H1 (cell line): ENCODE results near the gene PRR5. TPM values are rescaled to one million over a fixed set of nuclear protein-coding genes. Genes with fewer than 3 reads are reported as not detected.

ENCODE experiments used
- CHD7 ChIP-seq: fragments of 300-600 bp; sonication (generic); IDR thresholded peaks from 2 replicates; pipeline ENCODE4 v1.7.1; 2012; ENCODE audit warnings: low read length, moderate library complexity, mild to moderate bottlenecking, inconsistent platforms; ENCODE audit not compliant: insufficient replicate concordance
- HDAC2 ChIP-seq, 2 experiments: fragments of 300-600 bp in 1 of 2; sonication (generic) in 1 of 2; IDR thresholded peaks; 2 replicates each; pipeline ENCODE4 v1.6.1; 2011 to 2012; ENCODE audit warnings: low read depth in 2 of 2, low read length in 2 of 2, mild to moderate bottlenecking in 2 of 2, moderate library complexity in 2 of 2, borderline replicate concordance in 1 of 2, inconsistent platforms in 1 of 2
- KDM1A ChIP-seq: fragments of 200-600, 300-600 bp; sonication (generic); IDR thresholded peaks from 2 replicates; pipeline ENCODE4 v1.7.1; 2016; ENCODE audit warnings: mild to moderate bottlenecking, low read length, borderline replicate concordance
- POU5F1 ChIP-seq: IDR thresholded peaks from 2 replicates; pipeline ENCODE4 v1.6.1; 2011; ENCODE audit warnings: low read depth, mild to moderate bottlenecking, low read length, moderate library complexity
- SP4 ChIP-seq: IDR thresholded peaks from 2 replicates; pipeline ENCODE4 v1.6.1; 2012; ENCODE audit warnings: low read length, inconsistent platforms
- TAF7 ChIP-seq: optimal IDR thresholded peaks from 2 replicates; pipeline ENCODE3; 2011; ENCODE audit warnings: low read depth, mild to moderate bottlenecking, inconsistent platforms, low read length, moderate library complexity, borderline replicate concordance
- USF2 ChIP-seq: IDR thresholded peaks from 2 replicates; pipeline ENCODE4 v1.6.1; 2011; ENCODE audit warnings: low read length, improper control_type of control experiment
- polyA plus RNA-seq, 7 experiments: library from polyadenylated mRNA; depleted of rRNA in 3 of 7; stranded (reverse) in 5 of 7; unstranded in 2 of 7; fragments of >200 nt in 5 of 7; fragments of 200-250 nt in 2 of 7; gene quantifications; 1 replicate in 5 of 7; 2 replicates in 1 of 7; 4 replicates in 1 of 7; pipeline versions ENCODE4 v1.2.1 to v1.2.3, GENCODE V29; 2011 to 2013; ENCODE audit warnings: missing spikeins in 2 of 7, mixed read lengths in 2 of 7
- total RNA-seq: library from RNA; stranded (reverse); fragmentation: NEBNext Ultra II Directional; extraction: Animal tissue kit (Norgen Biotek cat#: 25700); gene quantifications from 2 replicates; pipeline ENCODE4 v1.2.1, GENCODE V29; 2021

Gene PRR5
- total and polyA plus RNA-seq, 2 of the 8 experiments (the other 6 are each of a cell fraction or from before 2014, with no cell fraction given): 16.5 to 25.7 TPM

DNA sequence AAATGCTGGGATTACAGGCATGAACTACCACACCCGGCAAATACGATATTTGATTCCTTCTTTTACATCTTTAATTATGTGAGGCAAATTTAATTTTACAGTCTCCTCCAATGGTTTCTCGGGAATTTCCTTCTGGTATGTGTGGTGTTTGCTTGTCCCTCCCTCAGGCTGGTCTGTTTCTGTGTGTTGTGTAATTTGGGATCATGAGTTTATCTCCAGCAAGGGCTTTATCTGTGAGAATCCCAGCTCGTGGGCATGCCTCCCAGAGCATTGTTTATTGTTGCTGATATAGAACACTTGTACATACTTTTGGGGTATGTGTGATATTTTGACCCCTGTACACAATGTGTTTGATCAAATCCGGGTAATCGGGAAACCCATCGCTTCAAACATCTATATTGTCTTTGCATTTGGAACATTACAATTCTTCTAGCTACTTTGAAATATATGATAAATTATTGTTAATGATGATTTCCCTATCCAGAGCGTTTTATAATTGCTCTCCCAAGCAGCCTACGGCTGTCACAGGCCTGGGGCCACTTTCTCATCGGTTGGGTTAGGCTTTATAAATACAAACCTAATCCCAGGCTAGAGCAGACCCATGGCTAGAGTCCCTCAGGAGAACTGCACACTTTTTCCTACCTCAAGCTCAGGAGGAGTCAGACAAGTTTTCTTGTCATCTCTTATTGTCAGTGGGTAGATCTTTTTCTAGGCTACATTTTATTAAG is 15.0 kb upstream of the PRR5 start (continued):
- TF ChIP-seq CHD7 (no peak), HDAC2 (IDR thresholded peaks at IDR 0.05; ENCODE audit: borderline replicate concordance in 1 of 2, low read depth in 2 of 2, low read length in 2 of 2) (no peak), USF2 (no peak), POU5F1 (no peak), SP4 (no peak), TAF7 (no peak), KDM1A (no peak)
- TF ChIP-seq, all 59 proteins: peak for 0
